OCI-LY7 (cell line): ENCODE measurements around the gene RASSF4. TPM values are rescaled to one million over a fixed set of nuclear protein-coding genes. Genes with fewer than 3 reads are reported as not detected.

Experiments
- BruUV-seq: library from RNA; stranded (reverse); fragments of 400-500 nt; replicated peaks from 2 replicates; lab custom pipeline; 2021; lab: Mats Ljungman, UMichigan
- CTCF ChIA-PET: fragments of 300-600 bp; sonication (Branson Sonifier 250); formaldehyde crosslinking; loops from one replicate; lab custom pipeline; 2022; ENCODE audit warnings: antibody characterized with exemption; ENCODE audit not compliant: unreplicated experiment; lab: Charles Lee
- POLR2A ChIA-PET: fragments of 300-600 bp; sonication (Branson Sonifier 250); formaldehyde crosslinking; loops from one replicate; lab custom pipeline; 2022; ENCODE audit warnings: antibody characterized with exemption; lab: Charles Lee
- DNase-seq: peaks from one replicate; pipeline ENCODE4 v3.0.0-alpha.2; 2015; ENCODE audit warnings: low spot score
- H2AFZ ChIP-seq: fragments of 200-600 bp; sonication (generic), shearing (Covaris generic); 2 replicates; pipeline ENCODE4 v1.6.1; 2014; ENCODE audit warnings: mild to moderate bottlenecking, antibody characterized with exemption, low read length, moderate library complexity
- H3K27ac ChIP-seq: fragments of 200-600 bp; sonication (generic); 2 replicates; pipeline ENCODE4 v1.5.1; 2014; ENCODE audit warnings: mixed run types, low read depth, mild to moderate bottlenecking, moderate library complexity, low read length, inconsistent platforms; ENCODE audit not compliant: poor library complexity, severe bottlenecking
- H3K36me3 ChIP-seq: fragments of 200-600 bp; sonication (generic); 2 replicates; pipeline ENCODE4 v1.6.1; 2014; ENCODE audit warnings: mild to moderate bottlenecking, antibody characterized with exemption, low read length, moderate library complexity, mixed read lengths; ENCODE audit not compliant: insufficient read depth
- H3K4me1 ChIP-seq: fragments of 200-600 bp; sonication (generic); 2 replicates; pipeline ENCODE4 v1.5.1; 2014; ENCODE audit warnings: mild to moderate bottlenecking, low read length; ENCODE audit not compliant: insufficient read depth, poor library complexity, severe bottlenecking
- H3K4me2 ChIP-seq: fragments of 200-600 bp; sonication (generic); 2 replicates; pipeline ENCODE4 v1.6.1; 2014; ENCODE audit warnings: mild to moderate bottlenecking, low read length
- H3K4me3 ChIP-seq: fragments of 200-600 bp; sonication (generic); 2 replicates; pipeline ENCODE4 v1.5.1; 2014; ENCODE audit warnings: mild to moderate bottlenecking, low read depth, low read length; ENCODE audit not compliant: poor library complexity, severe bottlenecking
- H3K79me2 ChIP-seq: fragments of 200-600 bp; sonication (generic); 2 replicates; pipeline ENCODE4 v1.6.1; 2016; ENCODE audit warnings: low read depth, mild to moderate bottlenecking, low read length, moderate library complexity, mixed read lengths; ENCODE audit not compliant: insufficient read depth
- H3K9me2 ChIP-seq: fragments of 200-600 bp; sonication (generic); 2 replicates; pipeline ENCODE4 v1.6.1; 2016; ENCODE audit warnings: mild to moderate bottlenecking, low read length, mixed read lengths; ENCODE audit not compliant: insufficient read depth
- H3K9me3 ChIP-seq: fragments of 200-600 bp; sonication (generic); 2 replicates; pipeline ENCODE4 v1.6.1; 2014; ENCODE audit warnings: mild to moderate bottlenecking, mixed run types, low read length, mixed read lengths
- H4K20me1 ChIP-seq: fragments of 200-600 bp; sonication (generic); 2 replicates; pipeline ENCODE4 v1.6.1; 2014; ENCODE audit warnings: mild to moderate bottlenecking, antibody characterized with exemption, low read length, moderate library complexity, mixed read lengths; ENCODE audit not compliant: insufficient read depth
- EZH2phosphoT487 ChIP-seq: fragments of 200-600 bp; sonication (generic); IDR thresholded peaks from 2 replicates; pipeline ENCODE4 v1.6.1; 2018; ENCODE audit warnings: low read depth, borderline replicate concordance, mild to moderate bottlenecking, mixed run types, antibody characterized with exemption, low read length, moderate library complexity, mixed read lengths
- intact Hi-C: fragments of 100-400 bp; cut with micrococcal nuclease; formaldehyde crosslinking; loops from one replicate; pipeline ENCODE4 v1.10.0; 2022; ENCODE audit not compliant: unreplicated experiment
- total RNA-seq, 2 experiments: library from RNA; depleted of rRNA in 1 of 2; stranded (reverse); fragments of >200 nt in 1 of 2; shearing (Covaris generic) in 1 of 2; gene quantifications; 2 replicates each; pipeline ENCODE4 v1.2.3, GENCODE V29; 2014 to 2022
- TF ChIP-seq, protein P1 (sequence below): fragments of 200-600 bp; sonication (generic); conservative IDR thresholded peaks from 2 replicates; pipeline ENCODE4 v1.5.1; 2014; ENCODE audit warnings: mild to moderate bottlenecking, antibody characterized with exemption, low read length, moderate library complexity, mixed read lengths

RASSF4 gene
- total RNA-seq, 2 experiments from 2014 or later, result 2.6 to 5.3 TPM

DNA sequence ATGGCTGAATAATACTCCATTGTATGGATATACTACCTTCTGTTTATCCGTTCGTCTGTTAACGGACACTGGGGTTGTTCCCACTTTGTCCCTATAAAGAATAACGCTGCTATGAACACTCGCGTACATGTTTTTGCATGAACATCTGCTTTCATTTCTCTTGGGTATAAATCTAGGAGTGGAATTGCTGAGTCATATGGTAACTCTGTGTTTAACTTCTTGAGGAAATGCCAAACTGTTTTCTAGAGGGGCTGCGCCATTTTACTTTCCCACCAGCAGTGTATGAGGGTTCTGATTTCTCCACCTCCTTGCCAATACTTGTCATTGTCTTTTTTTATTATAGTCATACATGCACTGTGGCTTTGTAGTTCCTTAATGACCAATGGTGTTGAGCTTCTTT lies 20.6 kb upstream of the RASSF4 start:
- no peak overlapping the region for H3K4me2 ChIP-seq
- no peak for DNase-seq
- no peaks in the 10 kb centered on the region for H3K79me2 ChIP-seq
- H3K4me3 ChIP-seq, result no peak overlapping the region
- no peaks in the 10 kb centered on the region for H3K9me2 ChIP-seq
- H3K9me3 ChIP-seq, result no peaks in the 10 kb centered on the region
- intact Hi-C loops, result no loop called here
- no TSS peak for BruUV-seq
- TF ChIP-seq, protein P1, sequence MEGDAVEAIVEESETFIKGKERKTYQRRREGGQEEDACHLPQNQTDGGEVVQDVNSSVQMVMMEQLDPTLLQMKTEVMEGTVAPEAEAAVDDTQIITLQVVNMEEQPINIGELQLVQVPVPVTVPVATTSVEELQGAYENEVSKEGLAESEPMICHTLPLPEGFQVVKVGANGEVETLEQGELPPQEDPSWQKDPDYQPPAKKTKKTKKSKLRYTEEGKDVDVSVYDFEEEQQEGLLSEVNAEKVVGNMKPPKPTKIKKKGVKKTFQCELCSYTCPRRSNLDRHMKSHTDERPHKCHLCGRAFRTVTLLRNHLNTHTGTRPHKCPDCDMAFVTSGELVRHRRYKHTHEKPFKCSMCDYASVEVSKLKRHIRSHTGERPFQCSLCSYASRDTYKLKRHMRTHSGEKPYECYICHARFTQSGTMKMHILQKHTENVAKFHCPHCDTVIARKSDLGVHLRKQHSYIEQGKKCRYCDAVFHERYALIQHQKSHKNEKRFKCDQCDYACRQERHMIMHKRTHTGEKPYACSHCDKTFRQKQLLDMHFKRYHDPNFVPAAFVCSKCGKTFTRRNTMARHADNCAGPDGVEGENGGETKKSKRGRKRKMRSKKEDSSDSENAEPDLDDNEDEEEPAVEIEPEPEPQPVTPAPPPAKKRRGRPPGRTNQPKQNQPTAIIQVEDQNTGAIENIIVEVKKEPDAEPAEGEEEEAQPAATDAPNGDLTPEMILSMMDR, result no peak
- TF ChIP-seq EZH2phosphoT487, result no peak
- H3K4me1 ChIP-seq, result no peaks in the 10 kb centered on the region
- no peaks in the 10 kb centered on the region for H3K36me3 ChIP-seq
- ChIA-PET POLR2A (interaction anchor here (0.7 kb wide), 1 partner anchor 177 kb away, joined by 3 read pairs; no protein-coding TSS in a partner anchor), CTCF (no interaction called here)
- H4K20me1 ChIP-seq, result no peaks in the 10 kb centered on the region
- H2AFZ ChIP-seq, result no peak overlapping the region
- H3K27ac ChIP-seq, result no peak overlapping the region

DNA sequence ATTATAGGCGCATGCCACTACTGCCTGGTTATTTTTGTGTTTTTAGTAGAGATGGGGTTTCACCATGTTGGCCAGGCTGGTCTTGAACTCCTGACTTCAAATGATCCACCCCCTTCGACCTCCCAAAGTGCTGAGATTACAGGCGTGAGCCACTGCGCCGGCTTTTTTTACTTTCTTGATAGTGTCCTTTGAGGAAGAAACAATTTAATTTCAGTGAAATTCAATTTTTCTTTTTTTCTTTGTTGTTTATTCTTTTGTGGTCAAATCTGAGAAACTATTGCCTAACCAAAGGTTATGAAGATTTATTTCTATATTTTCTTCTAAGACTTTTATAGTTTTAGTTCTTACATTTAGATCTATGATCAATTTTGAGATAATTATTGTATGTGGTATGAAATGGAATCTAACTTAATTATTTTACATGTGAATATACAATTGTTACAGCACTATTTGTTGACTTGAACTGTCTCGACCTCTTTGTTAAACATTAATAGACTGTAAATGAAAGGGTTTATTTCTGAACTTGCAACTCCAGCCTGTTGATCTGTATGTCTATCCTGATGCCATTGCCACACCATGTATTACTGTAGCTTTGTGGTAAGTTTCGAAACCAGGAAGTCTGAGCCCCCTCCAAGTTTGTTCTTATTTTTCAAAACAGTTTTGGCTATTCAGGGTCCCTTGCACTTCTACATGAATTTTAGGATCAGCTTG lies 19.8 kb upstream of the RASSF4 start:
- ChIA-PET CTCF (no interaction called here), POLR2A (no interaction called here)
- no TSS peak for BruUV-seq
- Histone ChIP-seq H3K4me1 (no peaks in the 10 kb centered on the region), H3K79me2 (no peaks in the 10 kb centered on the region), H3K4me2 (no peak overlapping the region), H3K9me2 (no peaks in the 10 kb centered on the region), H3K36me3 (no peaks in the 10 kb centered on the region), H3K4me3 (no peak overlapping the region), H3K9me3 (peaks cover 7% of the 10 kb centered on the region; the same call in 1 of the 2 replicates), H3K27ac (no peak overlapping the region), H4K20me1 (no peaks in the 10 kb centered on the region), H2AFZ (no peak overlapping the region)
- DNase-seq, result no peak
- intact Hi-C loops, result no loop called here
- TF ChIP-seq, protein P1, result no peak

DNA sequence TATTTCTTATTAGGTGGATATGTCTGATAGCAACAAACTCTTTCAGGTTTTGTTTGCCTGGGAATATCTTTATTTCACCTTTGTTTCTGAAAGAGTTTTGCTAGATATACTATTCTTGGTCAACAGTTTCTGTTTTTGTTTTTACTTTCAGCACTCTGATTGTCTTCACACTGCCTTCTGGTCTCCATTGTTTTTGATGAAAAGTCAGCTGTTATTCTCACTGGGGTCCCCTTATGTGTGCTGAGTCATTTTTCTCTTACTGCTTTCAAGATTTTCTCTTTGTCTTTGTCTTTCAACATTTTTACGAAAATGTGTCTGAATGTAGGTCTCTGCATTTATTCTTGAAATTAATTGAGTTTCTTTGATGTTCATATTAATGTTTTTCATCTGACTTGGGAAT lies 15.2 kb upstream of the RASSF4 start:
- BruUV-seq, result no TSS peak
- TF ChIP-seq, protein P1, result no peak
- no peak for TF ChIP-seq EZH2phosphoT487

More for the DNA sequence above, 15.2 kb upstream of the RASSF4 start:
- Histone ChIP-seq H3K79me2 (no peaks in the 10 kb centered on the region), H2AFZ (no peak overlapping the region), H3K4me1 (peaks cover 16% of the 10 kb centered on the region), H3K4me2 (no peak overlapping the region), H3K27ac (no peak overlapping the region), H3K9me2 (no peaks in the 10 kb centered on the region), H3K9me3 (peaks cover 7% of the 10 kb centered on the region; the same call in 1 of the 2 replicates), H4K20me1 (no peaks in the 10 kb centered on the region), H3K4me3 (no peak overlapping the region), H3K36me3 (no peaks in the 10 kb centered on the region)
- ChIA-PET CTCF (no interaction called here), POLR2A (no interaction called here)
- DNase-seq, result no peak
- intact Hi-C loops, result no loop called here
